Ovary (tissue), 3 donors: ENCODE data around the gene POLH.

Source experiments
- CTCF ChIP-seq, 3 donors: fragments of 450-650 bp in 2 of 3; fragments of 200-600 bp in 1 of 3; IDR thresholded peaks; one replicate each; pipeline versions ENCODE4 v1.5.1 to v1.8.0; 2016 to 2022; ENCODE audit warnings: antibody characterized with exemption in 3 of 3, mild to moderate bottlenecking in 1 of 3
- EP300 ChIP-seq: sonication (generic); formaldehyde crosslinking; IDR thresholded peaks from one replicate; pipeline ENCODE4 v1.6.1; 2017; ENCODE audit warnings: antibody characterized with exemption
- POLR2A ChIP-seq: fragments of 450-650 bp; IDR thresholded peaks from one replicate; pipeline ENCODE4 v1.6.1; 2017; ENCODE audit warnings: antibody characterized with exemption, mild to moderate bottlenecking, moderate library complexity
- donor health status: DM: no; HTN: no; CAD: no.

DNA sequence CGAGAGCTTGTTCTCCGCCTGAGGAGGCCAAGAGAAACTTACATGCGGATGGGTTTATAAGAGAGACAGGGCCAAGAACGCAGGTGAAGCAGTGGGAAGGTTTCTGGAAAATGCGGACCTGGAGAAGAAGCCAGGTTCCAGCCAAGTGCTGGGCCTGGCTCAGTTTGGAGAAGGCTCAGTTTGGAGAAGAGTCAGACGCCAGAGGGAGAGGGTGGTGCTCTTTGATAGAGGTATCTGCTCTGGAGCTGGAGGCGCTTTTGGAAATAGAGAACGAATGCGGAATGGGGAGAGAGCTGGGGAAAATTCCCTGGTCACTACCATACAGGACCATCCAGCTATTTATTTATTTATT is 69.6 kb downstream of the POLH start:
- no peak for TF ChIP-seq CTCF (IDR thresholded peaks at IDR 0.05)
- TF ChIP-seq EP300, result no peak
- no peak for TF ChIP-seq POLR2A
